Endometrium (tissue), 2 donors: ENCODE data around the gene LGI2.
A peak's percentile ranks its signal among the peaks of the same experiment; 100 is the strongest.
"Not testable (repeated sequence)": the region's sequence is repeated elsewhere in the genome, so short reads cannot be mapped to it uniquely, and the experiment has no call there.

Experiments
- FAIRE-seq: peaks from 2 replicates; lab custom pipeline; 2012; peaks lifted over from hg19 to GRCh38; lab: Jason Lieb, UNC
- donor health status: control.
- donor health status: control.

LGI2 gene

GRCh38 chr4:25043548-25043947 is 12.8 kb upstream of the LGI2 start:
- no peak for FAIRE-seq

DNA sequence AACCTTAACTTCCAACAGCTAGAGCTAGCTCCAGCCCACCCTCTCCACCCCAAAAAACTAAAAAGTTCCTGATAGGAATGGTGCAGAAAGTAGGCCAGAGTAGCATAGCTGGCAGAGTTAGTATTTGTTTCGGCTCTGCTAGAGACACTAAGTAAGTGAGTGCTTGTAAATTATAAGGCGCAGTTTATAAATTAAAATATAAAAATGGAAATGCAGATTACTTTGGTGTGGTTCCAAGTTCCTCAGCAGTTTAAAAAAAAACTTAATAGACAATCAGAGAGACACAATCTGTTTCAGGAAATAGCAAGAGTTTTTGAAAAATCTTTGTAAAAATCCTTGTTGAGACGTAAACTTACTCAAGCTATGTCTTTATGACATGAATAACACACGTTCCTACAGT is 2.8 kb upstream of the LGI2 start:
- FAIRE-seq: no peak

DNA sequence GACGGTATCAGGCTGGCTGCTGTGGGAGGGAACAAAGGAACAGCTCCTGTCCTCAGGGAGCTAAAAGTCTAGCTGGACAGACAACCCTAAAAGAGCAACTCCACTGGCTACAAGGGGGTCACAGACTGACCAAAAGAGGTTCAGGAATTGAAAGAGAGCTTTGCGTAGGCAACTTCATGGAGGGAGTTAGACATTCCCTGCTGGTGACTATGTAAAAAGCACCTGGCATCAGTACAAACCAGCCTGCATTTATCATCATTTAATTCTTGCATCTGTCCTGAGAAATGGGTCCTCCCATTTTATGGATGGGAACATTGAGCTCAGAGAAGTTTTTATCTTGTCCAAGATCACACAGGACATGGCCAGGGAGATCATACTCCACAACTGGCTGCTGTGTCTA is 1.4 kb upstream of the LGI2 start:
- FAIRE-seq: no peak

DNA sequence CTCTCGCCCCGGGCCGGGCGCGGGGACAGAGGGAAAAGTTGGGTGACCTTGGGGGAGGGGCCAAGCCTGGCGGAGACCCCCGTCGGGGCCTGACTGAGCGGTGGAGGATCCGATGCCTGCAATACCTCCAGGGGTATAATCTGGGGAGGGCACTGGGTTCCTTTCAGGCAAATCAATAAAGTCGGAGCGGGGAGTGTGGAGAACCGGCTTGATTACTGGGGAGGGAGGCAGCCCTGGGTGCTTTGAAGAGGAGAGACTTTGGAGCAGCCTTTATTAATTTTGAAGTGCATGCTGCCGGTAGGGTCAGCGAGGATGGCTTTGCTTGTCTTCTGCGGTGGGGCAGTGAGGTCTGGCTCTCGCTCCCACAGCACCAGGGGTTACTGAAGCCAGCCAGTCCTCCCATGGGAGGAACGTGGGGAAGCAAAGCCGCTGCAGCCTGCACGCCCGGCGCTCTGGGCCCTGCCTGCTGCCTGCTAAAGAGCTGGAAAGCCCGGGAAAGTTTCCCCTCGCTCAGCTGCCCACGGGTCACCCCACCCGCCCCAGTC is 403 bp upstream of the LGI2 start:
- no peak for FAIRE-seq

- no peak for FAIRE-seq
Measured at GRCh38 chr4:25029479-25030276, 1.1 kb downstream of the LGI2 start.

DNA sequence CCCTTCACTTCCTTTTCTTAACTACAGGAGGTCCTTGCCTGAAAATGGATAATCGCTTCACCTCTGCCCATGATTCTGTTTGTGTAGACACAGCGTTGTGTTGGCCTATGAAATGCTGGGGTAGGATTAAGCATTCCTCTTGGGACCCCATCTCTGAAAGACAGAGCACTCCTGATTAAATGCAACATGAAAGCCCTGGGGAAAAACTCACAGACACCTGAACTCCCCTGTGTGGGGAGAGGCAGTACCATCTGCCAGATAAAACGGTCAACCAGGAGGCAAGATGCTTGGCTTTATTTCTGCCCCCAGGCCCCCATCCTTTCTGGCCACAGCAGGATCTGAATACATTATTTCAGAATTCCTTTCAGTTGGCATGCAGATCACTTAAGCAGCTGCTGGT is 1.9 kb downstream of the LGI2 start:
- no peak for FAIRE-seq

DNA sequence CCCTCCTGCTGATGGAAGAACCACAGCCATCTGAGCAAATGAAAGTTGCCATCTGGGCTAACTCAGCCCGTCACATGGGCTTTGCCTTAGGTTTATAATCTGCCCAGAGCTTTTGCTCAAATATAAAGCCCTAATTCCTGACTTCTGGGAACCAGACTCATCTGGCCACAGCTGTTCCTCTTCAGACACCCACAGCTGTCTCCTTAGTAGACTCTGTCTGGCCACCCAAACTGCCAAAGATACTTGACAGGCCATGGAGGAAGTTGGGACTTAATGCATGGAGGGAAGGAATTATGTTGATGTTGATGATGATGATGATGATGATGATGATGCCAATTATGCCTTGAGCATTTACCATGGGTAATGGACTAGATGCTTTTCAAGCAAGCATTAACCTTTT is 8.0 kb downstream of the LGI2 start:
- no peak for FAIRE-seq

DNA sequence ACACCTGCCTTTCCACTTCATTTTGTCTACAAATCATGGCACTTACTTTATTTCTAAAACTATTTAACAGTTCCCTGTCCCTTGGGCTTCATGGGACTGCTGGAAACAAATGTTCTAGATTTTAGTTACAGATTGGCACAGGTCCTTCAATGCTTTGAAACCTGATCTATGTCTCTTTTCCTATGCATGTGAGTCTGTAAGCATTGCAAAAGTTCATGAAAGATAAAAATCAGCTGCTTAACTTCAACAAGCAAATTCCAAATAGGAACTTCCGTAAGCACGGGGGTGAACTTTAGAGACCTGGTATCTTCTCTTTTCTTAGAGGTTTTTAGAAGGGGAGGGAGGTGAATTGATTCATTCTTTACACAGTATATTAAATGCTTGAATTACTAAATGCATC is 9.5 kb downstream of the LGI2 start:
- FAIRE-seq: no peak

DNA sequence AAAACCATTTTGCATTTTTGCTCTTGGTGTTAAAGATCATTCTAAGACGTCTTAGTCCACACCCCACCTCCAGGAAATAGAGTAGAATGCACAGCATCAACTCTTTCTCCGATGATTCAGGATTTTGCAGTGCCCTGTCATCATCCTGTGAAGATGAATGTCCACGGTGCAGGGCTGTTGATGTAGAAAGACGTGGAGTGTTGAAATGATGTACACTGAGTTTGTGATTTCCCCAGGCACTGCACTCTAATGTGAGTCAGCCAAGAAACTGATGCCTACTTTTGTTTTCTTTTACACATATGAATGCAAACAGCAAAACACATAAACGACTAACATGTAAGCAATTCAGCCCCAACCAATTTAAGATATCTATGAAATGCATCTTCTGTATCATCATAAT is 10.5 kb downstream of the LGI2 start:
- no peak for FAIRE-seq

DNA sequence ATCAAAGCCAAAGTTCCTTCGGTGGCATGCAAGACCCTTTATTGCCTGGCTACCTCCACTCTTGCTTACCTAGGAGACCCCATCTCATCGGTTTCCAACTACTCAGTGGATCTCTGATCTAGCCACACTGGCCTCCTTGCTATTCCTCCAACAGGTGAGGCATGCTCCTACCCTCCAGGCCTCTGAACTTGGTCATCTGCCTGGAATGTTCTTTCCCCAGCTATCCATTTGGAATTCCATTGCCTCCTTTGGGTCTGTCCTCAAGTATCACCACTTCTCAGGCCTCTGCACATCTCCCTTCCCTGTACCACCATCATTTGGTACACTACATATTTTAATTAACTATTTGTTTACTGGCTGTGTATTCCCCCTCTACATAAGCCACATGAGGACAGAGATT is 11.2 kb downstream of the LGI2 start:
- FAIRE-seq: no peak

DNA sequence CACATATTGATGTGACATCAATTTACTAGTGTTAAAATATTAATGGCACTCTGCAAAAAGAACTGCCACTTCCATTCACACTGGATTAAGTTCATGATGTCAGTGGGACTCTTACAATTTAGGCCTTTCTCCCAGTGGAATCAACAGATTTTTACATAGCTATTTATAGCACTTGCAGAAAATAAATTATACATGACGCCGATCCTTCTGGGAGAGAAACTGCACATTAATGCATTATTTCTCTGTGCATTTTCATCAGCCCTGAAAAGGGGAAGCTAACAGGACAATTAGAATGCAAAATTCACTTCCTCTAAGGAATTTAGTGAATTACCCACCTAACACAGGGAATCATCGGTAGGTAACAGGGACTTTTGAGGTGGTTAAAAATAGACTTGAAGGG is 15.7 kb downstream of the LGI2 start:
- no peak for FAIRE-seq

- not testable (repeated sequence) for FAIRE-seq
Measured at GRCh38 chr4:25014662-25014983, 16.1 kb downstream of the LGI2 start.

DNA sequence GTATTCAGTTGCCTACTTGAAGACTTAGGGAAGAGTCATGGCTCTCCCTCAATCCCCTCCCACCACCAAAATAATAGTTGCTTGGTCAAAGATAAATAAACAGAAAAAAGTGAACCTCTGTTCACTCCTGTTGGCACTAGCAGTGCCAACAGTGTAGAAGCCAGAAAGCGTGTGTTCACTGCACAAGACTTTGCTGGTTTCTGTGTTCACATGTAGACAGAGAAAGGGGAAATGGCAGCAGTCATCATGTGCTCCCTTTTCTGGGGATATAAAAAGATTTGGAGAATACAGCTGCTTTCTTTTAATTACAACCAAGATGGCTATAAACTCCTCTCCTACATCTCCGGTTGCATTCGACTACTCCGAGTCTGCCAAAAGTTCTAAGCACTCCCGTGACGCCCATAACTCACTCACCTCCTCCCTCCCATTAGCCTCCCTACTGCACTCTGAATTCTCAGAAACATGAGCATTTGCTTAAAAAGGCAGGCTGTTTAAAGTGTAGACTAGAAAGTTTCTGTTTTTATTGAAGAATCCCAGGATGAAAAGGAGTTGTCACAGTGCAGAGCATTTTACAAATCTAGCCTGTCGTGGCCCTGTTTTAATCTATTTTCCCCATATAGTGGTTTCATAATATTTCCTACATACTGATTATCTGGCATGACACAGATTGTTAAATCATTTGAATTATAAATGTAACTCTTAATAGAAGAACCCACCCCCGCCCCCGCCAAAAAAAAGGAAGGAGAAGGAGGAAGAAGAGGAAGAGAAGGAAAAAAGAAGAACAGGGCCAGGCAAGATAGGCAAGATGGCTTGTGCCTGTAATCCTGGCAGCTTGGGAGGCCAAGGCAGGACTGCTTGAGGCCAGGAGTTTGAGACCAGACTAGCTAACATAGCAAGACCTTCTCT is 16.7 kb downstream of the LGI2 start:
- peak; percentile 97 for FAIRE-seq

GRCh38 chr4:25012655-25013054 is 18.1 kb downstream of the LGI2 start:
- no peak for FAIRE-seq

DNA sequence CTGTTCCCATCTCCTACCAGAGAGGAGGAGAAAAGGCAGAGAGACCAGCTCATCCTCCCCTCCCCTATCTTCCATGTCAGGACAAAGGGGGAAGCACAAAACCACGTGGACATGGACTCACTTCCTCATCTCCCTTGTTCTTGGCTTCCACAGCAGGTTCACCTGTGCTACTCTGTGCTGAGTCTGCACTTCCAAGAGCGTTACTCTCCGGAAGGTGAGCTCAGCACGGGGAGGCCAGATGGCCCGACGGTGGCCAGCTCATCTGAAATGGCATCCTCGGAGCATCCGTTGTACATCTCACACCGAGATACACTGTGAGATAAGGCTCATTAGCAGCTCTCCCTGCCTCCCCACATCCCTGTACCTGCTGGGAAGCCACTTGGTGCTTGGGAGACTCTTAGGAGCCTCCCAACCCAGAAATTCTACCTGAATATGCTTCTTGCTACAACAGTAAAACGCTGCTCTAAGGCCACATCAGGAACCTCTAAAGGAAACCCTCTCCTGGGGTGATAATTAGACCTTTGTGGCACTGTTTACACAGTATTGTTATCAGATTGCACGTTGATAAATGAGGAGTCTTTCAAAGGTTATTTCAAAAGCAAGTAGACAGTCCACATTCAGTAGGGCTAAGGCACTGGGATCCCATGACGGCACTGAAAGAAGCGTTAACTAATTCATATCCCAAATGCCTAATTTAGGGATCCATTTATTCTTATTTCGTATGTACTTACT is 19.4 kb downstream of the LGI2 start:
- FAIRE-seq: no peak

DNA sequence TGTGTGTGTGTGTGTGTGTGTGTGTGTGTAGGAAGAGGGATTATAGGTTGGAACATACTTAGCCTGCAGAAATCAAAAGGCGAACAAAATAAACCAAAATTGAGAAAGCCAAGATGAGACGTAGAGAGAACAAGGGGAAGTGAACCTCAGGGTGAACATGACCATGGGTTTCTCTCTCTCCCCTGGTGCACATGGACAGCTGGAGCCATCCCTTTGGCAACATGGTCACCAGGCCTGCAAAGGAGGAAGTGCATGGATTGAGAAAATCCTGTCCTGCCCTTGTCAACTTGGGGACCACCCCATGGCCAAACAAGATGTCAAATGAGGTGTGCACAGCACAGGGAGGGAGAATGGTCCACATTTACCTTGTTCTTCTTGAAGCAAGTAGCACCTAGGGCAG is 23.1 kb downstream of the LGI2 start:
- no peak for FAIRE-seq

DNA sequence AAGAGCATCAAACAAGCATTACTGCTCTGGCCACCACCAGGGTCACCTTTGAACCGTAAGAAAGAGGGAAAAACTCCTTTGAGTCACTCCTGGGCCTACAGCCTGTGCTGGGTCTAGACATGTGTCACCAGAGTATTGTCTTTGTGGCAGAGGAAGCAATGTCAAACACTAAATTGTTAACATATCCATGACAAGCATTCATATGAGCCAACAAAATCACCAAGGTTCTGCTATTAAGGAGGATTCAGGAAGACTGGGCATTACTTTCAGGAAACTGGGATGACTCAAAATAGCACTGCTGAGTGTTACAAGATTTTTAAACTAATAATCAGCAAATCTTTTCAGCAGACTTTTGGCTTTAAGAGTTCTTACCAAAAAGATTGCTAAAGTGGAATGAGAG is 28.1 kb downstream of the LGI2 start:
- FAIRE-seq: no peak

GRCh38 chr4:25001509-25001908 is 29.2 kb downstream of the LGI2 start:
- no peak for FAIRE-seq

DNA sequence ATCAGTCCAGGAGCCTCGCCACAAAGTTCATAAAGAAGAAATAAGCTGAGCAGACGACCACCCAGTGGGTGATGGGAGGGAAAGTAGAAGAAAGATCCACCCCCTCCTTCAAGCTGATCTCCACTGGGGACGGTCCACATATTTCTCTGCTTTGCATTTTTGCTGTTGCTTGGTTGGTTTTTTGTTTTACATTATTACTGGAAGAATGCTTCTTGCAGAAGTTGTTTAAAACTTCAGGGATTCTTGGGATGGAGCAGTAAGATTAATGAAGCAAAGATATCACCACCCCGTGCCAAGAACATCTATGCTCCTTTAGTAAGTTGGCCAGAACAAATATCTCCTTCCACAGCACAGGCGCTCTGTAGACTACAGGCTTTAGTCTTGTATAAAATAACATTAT is 30.1 kb downstream of the LGI2 start:
- FAIRE-seq: no peak

DNA sequence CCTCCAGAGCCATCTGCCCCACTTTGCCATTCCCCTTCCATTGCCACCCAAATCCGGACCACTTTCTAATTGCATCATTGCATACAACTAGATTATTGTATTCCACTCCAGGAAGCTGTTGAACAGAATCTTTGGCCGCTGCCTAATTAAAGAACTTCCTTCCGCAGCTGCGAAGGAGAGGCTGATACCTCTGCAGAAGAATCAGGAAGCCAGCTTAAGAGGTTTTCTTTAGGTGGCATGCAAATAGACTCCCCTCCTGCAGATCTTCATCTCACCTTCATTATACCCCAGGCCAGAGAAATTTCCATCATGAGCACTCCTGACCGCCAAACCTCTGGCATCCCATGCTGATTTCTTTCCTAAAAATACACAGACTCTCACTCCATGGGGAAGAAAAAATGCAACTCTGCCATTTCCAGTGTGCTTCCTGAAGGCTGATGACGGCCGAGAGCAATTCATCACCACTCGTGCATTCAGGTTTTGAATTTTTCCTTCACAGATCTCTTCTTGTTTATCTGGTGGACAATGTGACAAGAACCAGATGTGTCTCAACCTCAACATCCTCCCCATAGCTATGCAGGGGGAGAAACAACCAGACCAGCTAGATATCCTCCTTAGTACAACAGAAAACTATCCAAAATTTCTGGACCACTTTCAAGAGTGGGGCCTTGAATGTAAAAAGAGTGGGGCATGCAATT is 31.2 kb downstream of the LGI2 start:
- FAIRE-seq: no peak

DNA sequence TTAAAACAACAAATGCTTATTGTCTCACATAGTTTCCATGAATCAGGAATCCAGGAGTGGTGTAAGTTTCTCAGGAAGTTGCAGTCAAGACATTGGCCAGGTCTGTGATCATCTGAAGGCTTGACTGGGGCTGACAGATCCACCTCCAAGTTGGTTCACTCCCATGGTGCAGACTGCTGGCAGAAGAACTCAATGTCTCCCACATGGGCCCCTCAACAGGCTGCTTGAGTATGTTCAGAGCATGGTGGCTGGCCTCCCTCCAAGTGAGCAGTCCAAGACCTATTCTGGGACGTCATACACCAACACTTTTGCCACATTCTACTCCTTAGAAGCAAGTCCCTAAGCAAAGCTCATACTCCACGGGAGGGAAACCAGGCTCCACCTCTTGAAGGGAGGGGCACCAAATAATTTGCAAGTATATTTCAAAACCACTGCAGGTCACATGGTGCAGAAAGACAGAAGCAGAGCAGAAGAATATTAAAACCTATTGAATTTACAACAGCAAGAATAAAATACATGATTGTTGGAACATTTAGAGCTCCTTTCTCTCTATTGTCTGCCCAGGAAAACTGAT is 35.3 kb downstream of the LGI2 start:
- FAIRE-seq: no peak
